ENCODE measurements around the gene CAMK1G. TPM values are rescaled to one million over a fixed set of nuclear protein-coding genes. Genes with fewer than 3 reads are reported as not detected.

The CAMK1G gene
- total and polyA plus RNA-seq, 2 of the 4 experiments (the other 2 are of a cell fraction) = 0.72 to 1.8 TPM

DNA sequence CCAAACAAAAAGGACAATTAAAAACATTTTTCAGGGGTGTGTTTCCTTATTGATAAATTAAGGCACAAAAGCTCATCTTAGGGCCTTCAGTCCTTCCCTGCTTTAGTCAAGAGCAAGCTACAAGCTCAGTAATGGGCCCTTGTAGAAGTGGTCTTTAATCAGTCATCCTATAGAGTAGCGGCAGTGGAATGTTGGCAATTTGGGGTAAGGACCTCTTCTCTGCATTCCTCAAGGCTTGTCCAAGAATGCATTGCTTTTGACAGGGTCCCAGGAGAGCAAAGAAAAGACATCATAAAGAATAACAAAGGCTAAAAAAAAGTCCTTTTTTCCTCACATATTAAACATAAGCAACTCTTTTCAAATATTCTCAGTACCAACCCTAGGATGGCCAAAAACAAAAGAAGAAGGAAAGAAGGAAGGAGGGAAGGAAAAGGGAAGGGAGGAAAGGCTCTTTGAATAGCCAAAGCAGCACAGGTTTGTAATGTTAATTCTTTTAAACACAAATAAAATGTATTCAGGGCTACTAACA is 27.3 kb upstream of the CAMK1G start:
- no peak for ATAC-seq (ENCODE audit: low read depth)
- H2BK120ac ChIP-seq (ENCODE audit: low read depth, low read length) = no peak overlapping the region
- no peak overlapping the region for H3K4me3 ChIP-seq (ENCODE audit: insufficient read depth, low read depth, low read length)
- H3K79me1 ChIP-seq (ENCODE audit: low read depth in 1 of 2, low read length in 2 of 2) = no peaks in the 10 kb centered on the region
- H4K5ac ChIP-seq (ENCODE audit: low read depth, low read length) = no peak overlapping the region
- POLR2A ChIA-PET (ENCODE audit: unreplicated experiment) = no interaction called here
- no peak overlapping the region for H2BK5ac ChIP-seq (ENCODE audit: low read depth, low read length, poor library complexity, severe bottlenecking)
- no peak overlapping the region for H3K23ac ChIP-seq (ENCODE audit: low read depth, low read length)
- dilution Hi-C loops (cut with HindIII; ENCODE audit: low sequenced_read_pairs, unreplicated experiment) = no loop called here
- no peak overlapping the region for H3K27ac ChIP-seq (ENCODE audit: insufficient read depth, low read length)
- H2BK20ac ChIP-seq (ENCODE audit: low read depth, low read length) = no peak overlapping the region
- no peak for TF ChIP-seq NFE2L2 (IDR thresholded peaks at IDR 0.05; ENCODE audit: low read depth, low read length)
- no peak for TF ChIP-seq POLR2A (IDR thresholded peaks at IDR 0.05; ENCODE audit: low read depth, low read length)
- no peak for TF ChIP-seq MAFK (IDR thresholded peaks at IDR 0.05; ENCODE audit: low read depth, low read length)
- no peak for TF ChIP-seq BHLHE40 (IDR thresholded peaks at IDR 0.05; ENCODE audit: low read depth, low read length)
- no peak for TF ChIP-seq MAZ (IDR thresholded peaks at IDR 0.05; ENCODE audit: borderline replicate concordance, low read depth, low read length)
- TF ChIP-seq MXI1 (IDR thresholded peaks at IDR 0.05; ENCODE audit: borderline replicate concordance, low read depth, low read length) = no peak
- no peak for TF ChIP-seq SMC3 (IDR thresholded peaks at IDR 0.05; ENCODE audit: low read depth, low read length)
- H2AFZ ChIP-seq (replicated peaks; ENCODE audit: low read length, poor library complexity) = no peak overlapping the region
- H3K9ac ChIP-seq (ENCODE audit: low read depth, low read length) = no peak overlapping the region
- H3K4me2 ChIP-seq (ENCODE audit: low read depth, low read length) = no peak overlapping the region
- H3K36me3 ChIP-seq (ENCODE audit: control insufficient read depth, insufficient read depth, low read length) = no peaks in the 10 kb centered on the region
- intact Hi-C loops (cut with micrococcal nuclease) = no loop called here
- peaks cover 1% of the 10 kb centered on the region for H3K27me3 ChIP-seq (ENCODE audit: control insufficient read depth, insufficient read depth, low read length)
- H3K56ac ChIP-seq (ENCODE audit: extremely low read depth, insufficient read depth, low read length) = no peak overlapping the region
- H3K9me3 ChIP-seq (ENCODE audit: control insufficient read depth, insufficient read depth, low read length) = no peaks in the 10 kb centered on the region
- H2BK15ac ChIP-seq (ENCODE audit: low read depth, low read length) = no peak overlapping the region
- no peak overlapping the region for H3K14ac ChIP-seq (replicated peaks; ENCODE audit: low read depth, low read length)
- no peak overlapping the region for H3K18ac ChIP-seq (ENCODE audit: low read depth, low read length)
- no peak overlapping the region for H3K4ac ChIP-seq (ENCODE audit: low read depth, low read length)
- no peaks in the 10 kb centered on the region for H4K20me1 ChIP-seq (ENCODE audit: insufficient read depth, low read length)
- H3K4me1 ChIP-seq (ENCODE audit: control insufficient read depth, insufficient read depth, low read length) = no peaks in the 10 kb centered on the region
- in situ Hi-C loops (cut with MboI; ENCODE audit: low sequenced_read_pairs) = no loop called here
- H2AK5ac ChIP-seq (ENCODE audit: low read depth, low read length) = no peak overlapping the region
- BruUV-seq (replicated peaks) = no TSS peak
- CTCF ChIA-PET = no interaction called here
- no peak overlapping the region for H2AK9ac ChIP-seq (replicated peaks; ENCODE audit: low read depth, low read length, poor library complexity)
- H4K8ac ChIP-seq (ENCODE audit: low read depth in 2 of 2, low read length in 2 of 2) = no peak overlapping the region
- no peaks in the 10 kb centered on the region; the same call in 1 of the 2 replicates for H3K9me1 ChIP-seq (ENCODE audit: insufficient read depth, low read length)
- no peak overlapping the region for H4K91ac ChIP-seq (ENCODE audit: insufficient read depth, low read depth, low read length)
- DNase-seq = no peak
- WGBS, 2 experiments (ENCODE audit: extremely low coverage in 2 of 2, insufficient read length in 1 of 2) = no CpG with 5 or more reads among the region's 1 CpG

All from IMR-90 (cell line).